ENCODE measurements around the gene CD63. TPM values are rescaled to one million over a fixed set of nuclear protein-coding genes. Genes with fewer than 3 reads are reported as not detected.
A peak's percentile ranks its signal among the peaks of the same experiment; 100 is the strongest.

Gene CD63
- total and polyA plus RNA-seq, 9 of the 15 experiments (the other 6 are each of a cell fraction or from before 2014, with no cell fraction given): 313 to 735 (median 433) TPM

GRCh38 chr12:55727643-55728185 lies 1.1 kb downstream of the CD63 start (continued):
- TF ChIP-seq ZNF407 (IDR thresholded peaks at IDR 0.05; ENCODE audit: low read depth): no peak
- no peak for TF ChIP-seq U2AF2 (optimal IDR thresholded peaks at IDR 0.05; ENCODE audit: low read depth, low read length)
- no peak for TF ChIP-seq ZNF224 (CRISPR knock-in tag; IDR thresholded peaks at IDR 0.05)
- TF ChIP-seq, protein P1, sequence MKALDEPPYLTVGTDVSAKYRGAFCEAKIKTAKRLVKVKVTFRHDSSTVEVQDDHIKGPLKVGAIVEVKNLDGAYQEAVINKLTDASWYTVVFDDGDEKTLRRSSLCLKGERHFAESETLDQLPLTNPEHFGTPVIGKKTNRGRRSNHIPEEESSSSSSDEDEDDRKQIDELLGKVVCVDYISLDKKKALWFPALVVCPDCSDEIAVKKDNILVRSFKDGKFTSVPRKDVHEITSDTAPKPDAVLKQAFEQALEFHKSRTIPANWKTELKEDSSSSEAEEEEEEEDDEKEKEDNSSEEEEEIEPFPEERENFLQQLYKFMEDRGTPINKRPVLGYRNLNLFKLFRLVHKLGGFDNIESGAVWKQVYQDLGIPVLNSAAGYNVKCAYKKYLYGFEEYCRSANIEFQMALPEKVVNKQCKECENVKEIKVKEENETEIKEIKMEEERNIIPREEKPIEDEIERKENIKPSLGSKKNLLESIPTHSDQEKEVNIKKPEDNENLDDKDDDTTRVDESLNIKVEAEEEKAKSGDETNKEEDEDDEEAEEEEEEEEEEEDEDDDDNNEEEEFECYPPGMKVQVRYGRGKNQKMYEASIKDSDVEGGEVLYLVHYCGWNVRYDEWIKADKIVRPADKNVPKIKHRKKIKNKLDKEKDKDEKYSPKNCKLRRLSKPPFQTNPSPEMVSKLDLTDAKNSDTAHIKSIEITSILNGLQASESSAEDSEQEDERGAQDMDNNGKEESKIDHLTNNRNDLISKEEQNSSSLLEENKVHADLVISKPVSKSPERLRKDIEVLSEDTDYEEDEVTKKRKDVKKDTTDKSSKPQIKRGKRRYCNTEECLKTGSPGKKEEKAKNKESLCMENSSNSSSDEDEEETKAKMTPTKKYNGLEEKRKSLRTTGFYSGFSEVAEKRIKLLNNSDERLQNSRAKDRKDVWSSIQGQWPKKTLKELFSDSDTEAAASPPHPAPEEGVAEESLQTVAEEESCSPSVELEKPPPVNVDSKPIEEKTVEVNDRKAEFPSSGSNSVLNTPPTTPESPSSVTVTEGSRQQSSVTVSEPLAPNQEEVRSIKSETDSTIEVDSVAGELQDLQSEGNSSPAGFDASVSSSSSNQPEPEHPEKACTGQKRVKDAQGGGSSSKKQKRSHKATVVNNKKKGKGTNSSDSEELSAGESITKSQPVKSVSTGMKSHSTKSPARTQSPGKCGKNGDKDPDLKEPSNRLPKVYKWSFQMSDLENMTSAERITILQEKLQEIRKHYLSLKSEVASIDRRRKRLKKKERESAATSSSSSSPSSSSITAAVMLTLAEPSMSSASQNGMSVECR (CRISPR knock-in tag; IDR thresholded peaks at IDR 0.05): peak; percentile 37; the same call in 1 of the 2 replicates
- TF ChIP-seq ATF3 (IDR thresholded peaks at IDR 0.05): no peak
- TF ChIP-seq ATF3 (CRISPR knock-in tag; conservative IDR thresholded peaks at IDR 0.05): no peak
- TF ChIP-seq ZBTB9 (CRISPR knock-in tag; IDR thresholded peaks at IDR 0.05): 0 out of 2 replicates have a peak, but pooled peaks have one; percentile 16
- peak; percentile 56; the same call in 1 of the 2 replicates for TF ChIP-seq ZEB2 (IDR thresholded peaks at IDR 0.05)
- TF ChIP-seq, protein P2, sequence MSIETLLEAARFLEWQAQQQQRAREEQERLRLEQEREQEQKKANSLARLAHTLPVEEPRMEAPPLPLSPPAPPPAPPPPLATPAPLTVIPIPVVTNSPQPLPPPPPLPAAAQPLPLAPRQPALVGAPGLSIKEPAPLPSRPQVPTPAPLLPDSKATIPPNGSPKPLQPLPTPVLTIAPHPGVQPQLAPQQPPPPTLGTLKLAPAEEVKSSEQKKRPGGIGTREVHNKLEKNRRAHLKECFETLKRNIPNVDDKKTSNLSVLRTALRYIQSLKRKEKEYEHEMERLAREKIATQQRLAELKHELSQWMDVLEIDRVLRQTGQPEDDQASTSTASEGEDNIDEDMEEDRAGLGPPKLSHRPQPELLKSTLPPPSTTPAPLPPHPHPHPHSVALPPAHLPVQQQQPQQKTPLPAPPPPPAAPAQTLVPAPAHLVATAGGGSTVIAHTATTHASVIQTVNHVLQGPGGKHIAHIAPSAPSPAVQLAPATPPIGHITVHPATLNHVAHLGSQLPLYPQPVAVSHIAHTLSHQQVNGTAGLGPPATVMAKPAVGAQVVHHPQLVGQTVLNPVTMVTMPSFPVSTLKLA (conservative IDR thresholded peaks at IDR 0.05): peak in 1 of 2 experiments; percentile 67; a peak in 2 of 4 replicates
- TF ChIP-seq CTBP1 (IDR thresholded peaks at IDR 0.05; ENCODE audit: borderline replicate concordance): peak; percentile 69; the same call in 1 of the 2 replicates
- TF ChIP-seq STAT5B (CRISPR knock-in tag; IDR thresholded peaks at IDR 0.05): no peak

Measured in K562 (cell line).